Stimulated activated CD8-positive, alpha-beta memory T cell treated with anti-CD3 and anti-CD28 coated beads, Interleukin-4, amount 100 ng/mL, for 48 hours (primary cell): ENCODE measurements around the gene PPP1R3G.

Experiments used
- DNase-seq: peaks from one replicate; pipeline ENCODE4 v3.0.0-alpha.2; 2020

The PPP1R3G gene

GRCh38 chr6:5121956-5122355 lies 36.8 kb downstream of the PPP1R3G start:
- DNase-seq, result no peak

- DNase-seq, result no peak
Observed at GRCh38 chr6:5122504-5123112, 37.5 kb downstream of the PPP1R3G start.

- no peak for DNase-seq
Observed at GRCh38 chr6:5123296-5124143, 38.4 kb downstream of the PPP1R3G start.

- no peak for DNase-seq
Observed at GRCh38 chr6:5124526-5124925, 39.4 kb downstream of the PPP1R3G start.

GRCh38 chr6:5125152-5126006 lies 40.2 kb downstream of the PPP1R3G start:
- DNase-seq, result no peak

GRCh38 chr6:5126214-5126613 lies 41.1 kb downstream of the PPP1R3G start:
- no peak for DNase-seq

- no peak for DNase-seq
Observed at GRCh38 chr6:5127106-5127687, 42.1 kb downstream of the PPP1R3G start.

GRCh38 chr6:5128351-5128750 lies 43.2 kb downstream of the PPP1R3G start:
- no peak for DNase-seq

GRCh38 chr6:5130135-5130866 lies 45.2 kb downstream of the PPP1R3G start:
- no peak for DNase-seq

GRCh38 chr6:5132731-5133130 lies 47.6 kb downstream of the PPP1R3G start:
- DNase-seq, result no peak

GRCh38 chr6:5133943-5134342 lies 48.8 kb downstream of the PPP1R3G start:
- no peak for DNase-seq

- DNase-seq, result peak; percentile 65
Observed at GRCh38 chr6:5135788-5136376, 50.7 kb downstream of the PPP1R3G start.

- DNase-seq, result no peak
Observed at GRCh38 chr6:5136851-5137250, 51.7 kb downstream of the PPP1R3G start.
